HepG2 (cell line): Measurements from ENCODE around the gene SMIM41. TPM values are rescaled to one million over a fixed set of nuclear protein-coding genes. Genes with fewer than 3 reads are reported as not detected.

Experiments
- ATAC-seq: fragments of 200-7000 bp; cut with Tn5 transposase; 3 replicates; pipeline ENCODE4 v1.9.1; 2020; ENCODE audit warnings: mild to moderate bottlenecking, moderate library complexity
- BruUV-seq: library from RNA; stranded (reverse); fragments of 400-500 nt; replicated peaks from 2 replicates; lab custom pipeline; 2021; lab: Mats Ljungman, UMichigan
- CTCF ChIA-PET: fragments of 300-600 bp; formaldehyde crosslinking; extraction: SDS; loops from one replicate; lab custom pipeline; 2021; ENCODE audit warnings: low total read pairs, inconsistent platforms, low intra/inter-chr PET ratio; lab: Yijun Ruan, JAX
- POLR2A ChIA-PET: fragments of 350-600 bp; sonication (Branson Sonifier 250); formaldehyde crosslinking; loops from one replicate; lab custom pipeline; 2020; ENCODE audit warnings: antibody characterized with exemption, inconsistent platforms; lab: Yijun Ruan, JAX
- DNase-seq: peaks from one replicate; pipeline ENCODE4 v3.0.0-alpha.2; 2015; ENCODE audit warnings: low spot score
- FAIRE-seq: peaks from 3 replicates; lab custom pipeline; 2011; peaks lifted over from hg19 to GRCh38; lab: Jason Lieb, UNC
- H2AFZ ChIP-seq: one replicate; pipeline ENCODE4 v1.6.1; 2011; ENCODE audit warnings: low read length, inconsistent platforms
- H3K27ac ChIP-seq: fragments of 300-600 bp; 3 replicates; pipeline ENCODE4 v1.8.0; 2011; ENCODE audit warnings: mixed run types, mild to moderate bottlenecking, mixed read lengths, low read length, inconsistent platforms; ENCODE audit not compliant: insufficient read depth; ENCODE audit errors: extremely low read length
- H3K27me3 ChIP-seq, 2 experiments: fragments of 200-600 bp in 1 of 2; 2 replicates in 1 of 2; 3 replicates in 1 of 2; pipeline versions ENCODE4 v1.6.0 to v1.8.0; 2011; ENCODE audit warnings: low read length in 2 of 2, mild to moderate bottlenecking in 2 of 2, moderate library complexity in 2 of 2, inconsistent platforms in 1 of 2; ENCODE audit not compliant: insufficient read depth in 2 of 2, control insufficient read depth in 1 of 2
- H3K36me3 ChIP-seq, 2 experiments: fragments of 200-600 bp in 1 of 2; replicated peaks in 1 of 2; 2 replicates in 1 of 2; 3 replicates in 1 of 2; pipeline versions ENCODE4 v1.5.1 to v1.8.0; 2011; ENCODE audit warnings: low read length in 2 of 2, inconsistent platforms in 1 of 2; ENCODE audit not compliant: insufficient read depth in 2 of 2, control insufficient read depth in 1 of 2
- H3K4me1 ChIP-seq: 2 replicates; pipeline ENCODE4 v1.5.1; 2012; ENCODE audit warnings: low read length, inconsistent platforms; ENCODE audit not compliant: insufficient read depth
- H3K4me2 ChIP-seq: 2 replicates; pipeline ENCODE4 v1.6.0; 2011; ENCODE audit warnings: low read depth, low read length, inconsistent platforms
- H3K4me3 ChIP-seq, 3 experiments: fragments of 200-600 bp in 1 of 3; sonication (generic), shearing (Covaris generic) in 1 of 3; replicated peaks in 1 of 3; 2 replicates each; pipeline ENCODE4 v1.5.1; 2011 to 2016; ENCODE audit warnings: low read length in 3 of 3, inconsistent platforms in 2 of 3, low read depth in 2 of 3, mild to moderate bottlenecking in 2 of 3, control low read depth in 1 of 3, mixed read lengths in 1 of 3; ENCODE audit not compliant: insufficient read depth in 1 of 3
- H3K79me2 ChIP-seq: one replicate; pipeline ENCODE4 v1.6.1; 2011; ENCODE audit warnings: low read length, inconsistent platforms; ENCODE audit not compliant: insufficient read depth
- H3K9ac ChIP-seq: 2 replicates; pipeline ENCODE4 v1.6.0; 2011; ENCODE audit warnings: mild to moderate bottlenecking, low read depth, low read length, inconsistent platforms; ENCODE audit not compliant: insufficient read depth
- H3K9me3 ChIP-seq: 2 replicates; pipeline ENCODE4 v1.5.1; 2012; ENCODE audit warnings: mild to moderate bottlenecking, low read length
- H4K20me1 ChIP-seq: 2 replicates; pipeline ENCODE4 v1.6.0; 2011; ENCODE audit warnings: inconsistent platforms, mild to moderate bottlenecking, low read length, moderate library complexity; ENCODE audit not compliant: insufficient read depth
- NFKB2 ChIP-seq: sonication (generic); formaldehyde crosslinking; IDR thresholded peaks from 2 replicates; pipeline ENCODE4 v1.4.0; 2020; ENCODE audit warnings: missing genetic modification reagents, borderline replicate concordance
- NONO ChIP-seq, 2 experiments: fragments of 450-650 bp in 1 of 2; sonication (generic) in 1 of 2; formaldehyde crosslinking in 1 of 2; IDR thresholded peaks in 1 of 2; conservative IDR thresholded peaks in 1 of 2; 2 replicates each; pipeline versions ENCODE4 v1.6.1 to v1.8.0; 2017 to 2022; ENCODE audit warnings: mild to moderate bottlenecking in 1 of 2, missing genetic modification reagents in 1 of 2, moderate library complexity in 1 of 2
- NR2C2 ChIP-seq: sonication (generic); formaldehyde crosslinking; IDR thresholded peaks from 2 replicates; pipeline ENCODE4 v1.4.0; 2020; ENCODE audit warnings: missing genetic modification reagents, mild to moderate bottlenecking, moderate library complexity, borderline replicate concordance
- PCBP1 ChIP-seq: fragments of 200-400 bp; formaldehyde crosslinking; IDR thresholded peaks from 2 replicates; pipeline ENCODE4 v1.6.1; 2017; ENCODE audit warnings: mild to moderate bottlenecking, low read depth, low read length, borderline replicate concordance
- SMARCC2 ChIP-seq: fragments of 450-650 bp; IDR thresholded peaks from 2 replicates; pipeline ENCODE4 v1.6.1; 2017; ENCODE audit warnings: antibody characterized with exemption, mild to moderate bottlenecking
- WGBS: methylation state at CpG from one replicate; pipeline ENCODE4 v1.1.6; 2017; ENCODE audit warnings: low lambda C conversion rate; 5-methylcytosine and 5-hydroxymethylcytosine counted together
- in situ Hi-C: cut with HindIII; loops from 2 replicates; pipeline ENCODE4 v1.10.0; 2017; ENCODE audit warnings: low pct_unique_long_range_greater_than_20kb; ENCODE audit not compliant: extremely low pct_ligation_motif_present
- intact Hi-C: fragments of 100-400 bp; cut with micrococcal nuclease; formaldehyde crosslinking; loops from one replicate; pipeline ENCODE4 v1.10.0; 2022; ENCODE audit not compliant: unreplicated experiment
- polyA plus RNA-seq, 8 experiments: library from polyadenylated mRNA; depleted of rRNA in 3 of 8; stranded (reverse) in 7 of 8; unstranded in 1 of 8; fragments of >200 nt; fragmentation: Illumina TruSeq in 4 of 8; extraction: Trizol in 4 of 8; gene quantifications; 2 replicates each; pipeline versions ENCODE4 v1.2.1 to v1.2.3, GENCODE V29; 2011 to 2016; ENCODE audit warnings: low read depth in 4 of 8, missing spikeins in 1 of 8, mixed read lengths in 1 of 8; ENCODE audit not compliant: insufficient read depth in 1 of 8
- total RNA-seq, 5 experiments: library from RNA; depleted of rRNA; stranded (reverse); fragments of >200 nt; fragmentation: Illumina TruSeq; extraction: Trizol; gene quantifications; 2 replicates each; pipeline ENCODE4 v1.2.3, GENCODE V29; 2016; ENCODE audit warnings: low read depth in 1 of 5

SMIM41 gene
- total and polyA plus RNA-seq, 2 of the 13 experiments (the other 11 are each of a cell fraction or from before 2014, with no cell fraction given) = not detected

DNA sequence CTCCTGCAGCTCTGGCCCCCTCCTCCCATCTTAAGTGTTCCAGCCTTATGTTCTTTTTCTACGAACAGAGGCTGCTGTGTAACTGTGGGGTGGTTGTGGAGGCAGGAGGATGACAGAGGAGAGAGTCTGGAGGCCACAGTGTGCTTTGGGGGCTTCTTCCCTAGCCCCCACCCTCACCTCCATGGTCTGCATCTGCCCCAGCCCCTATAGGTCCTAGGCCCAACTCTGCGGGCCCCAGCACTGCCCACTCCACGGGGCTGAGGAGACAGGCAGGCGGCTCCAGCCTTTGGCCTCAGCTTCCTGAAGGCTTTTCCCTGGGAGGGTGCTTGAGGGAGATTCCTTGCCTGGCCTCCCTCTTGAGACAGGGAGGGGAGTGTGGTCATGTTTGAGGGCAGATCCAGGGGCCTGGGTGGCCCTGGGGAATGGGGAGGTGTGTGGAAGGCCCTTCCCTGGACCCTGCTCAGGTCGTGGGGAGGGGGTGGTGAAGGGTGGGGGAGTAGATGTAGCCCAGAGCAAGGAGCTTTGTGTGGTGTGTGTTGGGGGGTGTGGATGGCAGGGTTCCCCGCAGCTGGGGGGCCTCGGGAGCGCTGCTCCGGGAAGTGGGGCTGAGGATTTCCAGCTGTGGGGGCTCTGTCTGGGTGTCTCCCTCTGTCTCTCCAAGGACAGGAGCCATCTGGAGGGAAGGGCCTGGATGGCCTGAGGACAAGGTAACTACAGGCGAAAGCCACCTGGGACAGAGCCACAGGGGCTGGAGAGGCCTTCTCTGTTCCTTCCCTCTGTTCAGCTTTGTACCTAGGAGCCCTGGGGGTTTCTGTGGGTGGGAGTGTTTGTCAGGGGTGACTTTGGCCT is 1.1 kb downstream of the SMIM41 start:
- 68% methylated on average over 7 of the region's 10 CpGs for WGBS
- Histone ChIP-seq H3K9ac (peak overlapping the region; percentile 54; the same call in 1 of the 2 replicates), H3K4me3 (peak overlapping the region in 2 of 3 experiments; percentile 56 to 71; a peak in 3 of 6 replicates), H3K27me3 (peaks cover 4 to 11% of the 10 kb centered on the region in 2 experiments; a peak in 3 of 5 replicates), H3K4me2 (peak overlapping the region; percentile 81), H2AFZ (no peak overlapping the region), H3K36me3 (peaks cover 10 to 27% of the 10 kb centered on the region in 2 experiments; a peak in 4 of 5 replicates), H3K27ac (peak overlapping the region; percentile 46), H3K9me3 (no peaks in the 10 kb centered on the region), H3K79me2 (no peaks in the 10 kb centered on the region), H3K4me1 (peaks cover 36% of the 10 kb centered on the region), H4K20me1 (no peaks in the 10 kb centered on the region)
- POLR2A ChIA-PET = interaction anchor here (1.6 to 2.4 kb wide), 4 partner anchors 11 to 55 kb away, joined by 4 to 15 read pairs (median 10); partner anchors contain the start of genes ATG101 and NR4A1
- in situ Hi-C loops (loop anchor here (5.0 kb wide), 1 partner anchor 53 kb away; no protein-coding TSS in a partner anchor), intact Hi-C loops (loop anchor here (5.0 kb wide), 1 partner anchor 37 kb away; no protein-coding TSS in a partner anchor)
- CTCF ChIA-PET = no interaction called here
- ATAC-seq = peak; percentile 6; the same call in 2 of the 3 replicates
- FAIRE-seq = no peak
- no peak for DNase-seq
- TF ChIP-seq SMARCC2 (no peak), NR2C2 (CRISPR knock-in tag) (no peak), PCBP1 (0 out of 2 replicates have a peak, but pooled peaks have one; percentile 44), NFKB2 (CRISPR knock-in tag) (0 out of 2 replicates have a peak, but pooled peaks have one; percentile 16), NONO (IDR thresholded peaks at IDR 0.05) (no peak), NONO (CRISPR knock-in tag; conservative IDR thresholded peaks at IDR 0.05) (no peak)
- BruUV-seq = no TSS peak
